ENCODE measurements around the gene RASGRP2.

RASGRP2 gene

DNA sequence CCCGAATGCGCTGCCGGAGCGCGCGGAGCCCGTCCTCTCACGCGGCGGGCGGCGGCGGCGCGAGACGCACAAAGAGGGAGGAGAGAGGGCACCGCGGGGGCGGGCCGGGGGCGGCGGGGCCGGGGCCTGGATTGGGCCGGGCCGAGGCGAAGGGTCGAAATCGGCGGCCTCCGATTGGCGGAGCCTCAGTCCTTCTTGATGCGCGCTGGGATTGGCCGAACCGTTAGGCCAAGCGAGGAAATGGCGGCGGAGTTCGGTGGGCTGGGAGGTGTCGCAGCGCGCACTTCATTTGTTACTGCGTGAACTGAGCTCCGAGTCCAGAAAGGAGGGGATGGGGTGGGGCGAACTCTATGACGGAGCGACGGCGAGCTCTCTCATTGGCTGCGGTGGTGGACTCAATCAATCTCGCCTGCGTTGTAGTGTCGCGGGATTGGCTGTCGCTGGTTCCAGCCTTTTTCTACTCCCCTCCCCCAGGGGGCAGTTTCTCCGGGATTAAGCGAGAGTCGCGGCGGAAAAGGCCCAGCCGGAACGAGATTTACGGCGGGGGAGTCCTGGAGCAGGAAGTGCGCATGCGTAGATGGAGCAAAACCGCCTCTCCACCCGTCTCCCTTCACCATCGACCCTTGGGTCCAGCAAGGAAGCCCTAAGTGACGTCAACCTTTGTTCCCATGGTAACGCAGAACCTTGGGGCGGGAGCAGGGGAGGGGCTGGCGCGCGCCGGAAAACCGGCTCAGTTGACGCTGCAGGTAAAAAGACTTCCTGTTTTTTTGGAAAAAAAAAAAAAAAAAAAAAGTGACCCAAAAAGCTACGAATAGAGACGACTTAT lies 34.7 kb upstream of the RASGRP2 start, which contains the start of gene SF1:
Gene SF1, minus strand, starts transcription at position 70 of the 826 bp plus-strand sequence. CDS start 150 bp downstream, outside the sequence.
- H3K27me3 ChIP-seq (ENCODE audit: control insufficient read depth, insufficient read depth, low read length): no peaks in the 10 kb centered on the region
- H3K4me1 ChIP-seq (ENCODE audit: control insufficient read depth, insufficient read depth, low read length): peaks cover 15% of the 10 kb centered on the region
- H3K4me3 ChIP-seq (ENCODE audit: low read length): peak within 1 kb of the TSS; percentile 84
- peaks cover 35% of the 10 kb centered on the region for H3K36me3 ChIP-seq (ENCODE audit: insufficient read depth, low read length)
- H3K4me2 ChIP-seq (ENCODE audit: low read length): peak within 1 kb of the TSS; percentile 96
- peak within 1 kb of the TSS; percentile 97 for H3K9ac ChIP-seq (ENCODE audit: low read depth, low read length)
- no peaks in the 10 kb centered on the region for H3K9me3 ChIP-seq (replicated peaks; ENCODE audit: low read length)

GRCh38 chr11:64778223-64778472 lies 34.2 kb upstream of the RASGRP2 start:
- H3K36me3 ChIP-seq (ENCODE audit: insufficient read depth, low read length): peaks cover 40% of the 10 kb centered on the region
- peak overlapping the region; percentile 84 for H3K4me3 ChIP-seq (ENCODE audit: low read length)
- peaks cover 15% of the 10 kb centered on the region for H3K4me1 ChIP-seq (ENCODE audit: control insufficient read depth, insufficient read depth, low read length)
- H3K9ac ChIP-seq (ENCODE audit: low read depth, low read length): peak overlapping the region; percentile 97
- H3K4me2 ChIP-seq (ENCODE audit: low read length): peak overlapping the region; percentile 72
- H3K27me3 ChIP-seq (ENCODE audit: control insufficient read depth, insufficient read depth, low read length): no peaks in the 10 kb centered on the region
- no peaks in the 10 kb centered on the region for H3K9me3 ChIP-seq (replicated peaks; ENCODE audit: low read length)

GRCh38 chr11:64777449-64778222 lies 33.7 kb upstream of the RASGRP2 start:
- H3K36me3 ChIP-seq (ENCODE audit: insufficient read depth, low read length): peaks cover 45% of the 10 kb centered on the region

DNA sequence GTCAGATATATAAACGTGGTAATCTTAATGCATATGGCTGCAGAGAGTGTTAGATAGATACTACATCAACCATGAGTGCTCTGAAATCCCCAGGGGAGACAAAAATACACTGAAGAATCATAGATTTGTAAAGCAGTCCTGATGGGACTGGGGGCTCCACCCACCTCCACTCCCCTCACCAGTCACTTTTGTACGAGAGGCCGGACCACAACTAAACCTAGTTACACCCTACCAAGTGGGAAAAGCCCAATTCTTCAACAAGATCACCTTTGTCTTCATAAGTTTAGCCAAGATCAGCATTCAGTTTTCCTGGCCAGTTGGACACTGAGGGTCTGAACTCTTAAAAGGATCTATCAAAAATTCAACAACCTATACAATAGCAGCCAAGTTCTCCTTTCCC lies 32.9 kb upstream of the RASGRP2 start:
- Histone ChIP-seq H3K36me3 (ENCODE audit: insufficient read depth, low read length) (peaks cover 53% of the 10 kb centered on the region), H3K9ac (ENCODE audit: low read depth, low read length) (peak overlapping the region; percentile 97), H3K4me1 (ENCODE audit: control insufficient read depth, insufficient read depth, low read length) (peaks cover 15% of the 10 kb centered on the region), H3K27me3 (ENCODE audit: control insufficient read depth, insufficient read depth, low read length) (no peaks in the 10 kb centered on the region), H3K9me3 (replicated peaks; ENCODE audit: low read length) (no peaks in the 10 kb centered on the region), H3K4me2 (ENCODE audit: low read length) (peak overlapping the region; percentile 96), H3K4me3 (ENCODE audit: low read length) (peak overlapping the region; percentile 84)

More at GRCh38 chr11:64777449-64778222, 33.7 kb upstream of the RASGRP2 start:
- H3K27me3 ChIP-seq (ENCODE audit: control insufficient read depth, insufficient read depth, low read length): no peaks in the 10 kb centered on the region
- peak overlapping the region; percentile 97 for H3K9ac ChIP-seq (ENCODE audit: low read depth, low read length)
- peak overlapping the region; percentile 84 for H3K4me3 ChIP-seq (ENCODE audit: low read length)
- H3K9me3 ChIP-seq (replicated peaks; ENCODE audit: low read length): no peaks in the 10 kb centered on the region
- peak overlapping the region; percentile 96 for H3K4me2 ChIP-seq (ENCODE audit: low read length)
- peaks cover 15% of the 10 kb centered on the region for H3K4me1 ChIP-seq (ENCODE audit: control insufficient read depth, insufficient read depth, low read length)

DNA sequence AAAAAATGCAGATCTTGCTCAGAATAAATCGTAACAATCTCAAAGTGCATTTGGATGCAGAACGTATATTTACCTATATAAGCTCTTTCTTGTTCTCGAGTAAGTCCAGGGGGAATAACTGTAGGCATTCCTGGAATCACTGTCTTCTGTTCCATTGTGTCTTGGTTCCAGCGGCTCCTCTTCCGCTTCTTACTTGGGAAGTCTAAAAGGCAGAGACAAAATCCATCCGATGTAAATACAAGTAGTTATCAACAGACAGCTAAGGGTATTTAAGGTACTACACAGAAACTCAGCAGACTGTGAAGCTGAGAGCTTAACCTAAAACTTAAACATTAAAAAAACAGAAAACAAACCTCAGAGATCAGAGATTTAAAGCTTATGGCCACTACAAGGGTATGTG lies 32.5 kb upstream of the RASGRP2 start:
- no peaks in the 10 kb centered on the region for H3K27me3 ChIP-seq (ENCODE audit: control insufficient read depth, insufficient read depth, low read length)
- H3K4me1 ChIP-seq (ENCODE audit: control insufficient read depth, insufficient read depth, low read length): peaks cover 15% of the 10 kb centered on the region
- H3K4me3 ChIP-seq (ENCODE audit: low read length): peak overlapping the region; percentile 84
- peak overlapping the region; percentile 97 for H3K9ac ChIP-seq (ENCODE audit: low read depth, low read length)
- peaks cover 57% of the 10 kb centered on the region for H3K36me3 ChIP-seq (ENCODE audit: insufficient read depth, low read length)
- peak overlapping the region; percentile 96 for H3K4me2 ChIP-seq (ENCODE audit: low read length)
- H3K9me3 ChIP-seq (replicated peaks; ENCODE audit: low read length): no peaks in the 10 kb centered on the region

- H3K4me3 ChIP-seq (ENCODE audit: low read length): no peak overlapping the region
- H3K9me3 ChIP-seq (replicated peaks; ENCODE audit: low read length): no peaks in the 10 kb centered on the region
- H3K36me3 ChIP-seq (ENCODE audit: insufficient read depth, low read length): peaks cover 80% of the 10 kb centered on the region
- no peak overlapping the region for H3K4me2 ChIP-seq (ENCODE audit: low read length)
- H3K9ac ChIP-seq (ENCODE audit: low read depth, low read length): no peak overlapping the region
- H3K27me3 ChIP-seq (ENCODE audit: control insufficient read depth, insufficient read depth, low read length): no peaks in the 10 kb centered on the region
- peaks cover 12% of the 10 kb centered on the region for H3K4me1 ChIP-seq (ENCODE audit: control insufficient read depth, insufficient read depth, low read length)
Observed at GRCh38 chr11:64774144-64774543, 30.2 kb upstream of the RASGRP2 start.

DNA sequence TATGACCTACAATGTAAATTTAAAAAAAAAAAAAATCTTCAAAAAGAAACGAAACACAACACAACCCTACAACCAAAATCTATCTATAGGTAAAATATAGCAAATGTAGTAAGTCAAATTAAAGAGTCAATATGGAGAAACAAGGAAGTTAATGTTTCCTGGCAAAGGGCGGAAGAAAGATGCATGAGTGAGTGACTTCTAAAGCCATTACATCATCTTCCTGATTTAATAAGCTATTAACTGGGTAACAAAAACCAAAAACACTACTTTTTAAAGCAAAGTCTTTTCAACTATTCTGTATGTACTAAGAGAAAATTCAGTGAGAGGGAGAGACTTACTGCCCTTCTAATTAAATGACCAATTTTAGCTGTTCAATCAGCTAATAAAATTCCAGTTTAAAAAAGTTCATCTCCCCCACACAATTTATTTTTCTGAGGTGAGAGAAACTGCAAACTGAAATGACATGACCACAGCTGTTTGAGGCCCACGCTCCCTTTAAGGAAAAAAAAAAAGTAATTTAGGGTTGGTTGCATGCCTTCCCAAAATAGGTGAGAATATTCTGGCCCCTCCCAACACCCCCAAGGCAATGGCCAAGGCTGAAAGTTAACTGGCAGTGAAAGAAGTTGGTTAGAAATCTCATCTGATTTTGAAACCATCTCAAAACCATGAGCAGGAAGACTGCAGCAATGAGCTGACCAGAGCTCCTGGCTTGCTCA lies 28.5 kb upstream of the RASGRP2 start:
- Histone ChIP-seq H3K4me2 (ENCODE audit: low read length) (no peak overlapping the region), H3K4me1 (ENCODE audit: control insufficient read depth, insufficient read depth, low read length) (peaks cover 12% of the 10 kb centered on the region), H3K9me3 (replicated peaks; ENCODE audit: low read length) (no peaks in the 10 kb centered on the region), H3K27me3 (ENCODE audit: control insufficient read depth, insufficient read depth, low read length) (no peaks in the 10 kb centered on the region), H3K4me3 (ENCODE audit: low read length) (no peak overlapping the region), H3K36me3 (ENCODE audit: insufficient read depth, low read length) (peaks cover 97% of the 10 kb centered on the region), H3K9ac (ENCODE audit: low read depth, low read length) (no peak overlapping the region)

DNA sequence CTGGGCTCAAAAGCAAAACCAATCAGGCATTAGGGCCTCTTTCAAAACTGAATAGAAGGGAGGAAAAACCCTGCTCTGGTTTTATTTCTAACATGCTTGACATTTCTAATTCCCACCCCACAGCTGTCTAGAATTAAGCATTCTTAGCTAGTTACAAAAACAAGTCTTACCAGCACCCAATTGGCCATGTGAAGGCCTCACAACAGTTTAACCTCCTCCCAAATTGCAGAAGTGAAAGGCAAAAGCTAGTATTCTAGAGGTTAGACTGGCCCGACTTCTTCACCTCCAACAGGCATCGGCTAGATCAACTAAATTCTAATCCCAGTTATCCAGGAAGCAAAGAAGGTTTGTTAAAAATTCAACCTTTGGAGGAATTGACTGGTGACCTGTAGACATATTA lies 27.9 kb upstream of the RASGRP2 start:
- Histone ChIP-seq H3K4me2 (ENCODE audit: low read length) (no peak overlapping the region), H3K27me3 (ENCODE audit: control insufficient read depth, insufficient read depth, low read length) (no peaks in the 10 kb centered on the region), H3K36me3 (ENCODE audit: insufficient read depth, low read length) (peaks cover 98% of the 10 kb centered on the region), H3K9ac (ENCODE audit: low read depth, low read length) (no peak overlapping the region), H3K4me1 (ENCODE audit: control insufficient read depth, insufficient read depth, low read length) (peaks cover 9% of the 10 kb centered on the region), H3K4me3 (ENCODE audit: low read length) (no peak overlapping the region), H3K9me3 (replicated peaks; ENCODE audit: low read length) (no peaks in the 10 kb centered on the region)

DNA sequence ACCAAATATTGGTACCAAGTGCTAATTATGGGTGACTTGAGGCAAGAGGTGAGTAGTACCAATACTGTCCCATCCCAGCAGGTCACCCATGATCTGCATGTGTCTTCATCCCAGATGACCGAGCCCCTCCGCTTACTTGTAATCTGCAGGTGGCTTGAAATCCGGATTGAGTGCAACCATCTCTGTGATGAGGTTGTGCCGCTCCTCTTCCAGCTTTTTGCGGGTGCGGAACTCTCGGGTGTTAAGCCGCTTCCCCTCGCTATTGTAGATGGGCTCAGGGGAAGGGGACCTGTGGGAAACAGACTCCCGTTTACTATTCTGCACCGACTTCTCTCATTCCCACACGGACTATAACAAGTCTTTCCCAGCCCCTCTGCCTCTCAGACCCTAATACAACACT lies 26.2 kb upstream of the RASGRP2 start:
- no peak overlapping the region for H3K9ac ChIP-seq (ENCODE audit: low read depth, low read length)
- H3K4me2 ChIP-seq (ENCODE audit: low read length): no peak overlapping the region
- H3K9me3 ChIP-seq (replicated peaks; ENCODE audit: low read length): no peaks in the 10 kb centered on the region
- H3K4me3 ChIP-seq (ENCODE audit: low read length): no peak overlapping the region
- H3K4me1 ChIP-seq (ENCODE audit: control insufficient read depth, insufficient read depth, low read length): no peaks in the 10 kb centered on the region
- no peaks in the 10 kb centered on the region for H3K27me3 ChIP-seq (ENCODE audit: control insufficient read depth, insufficient read depth, low read length)
- H3K36me3 ChIP-seq (ENCODE audit: insufficient read depth, low read length): peaks cover 89% of the 10 kb centered on the region

DNA sequence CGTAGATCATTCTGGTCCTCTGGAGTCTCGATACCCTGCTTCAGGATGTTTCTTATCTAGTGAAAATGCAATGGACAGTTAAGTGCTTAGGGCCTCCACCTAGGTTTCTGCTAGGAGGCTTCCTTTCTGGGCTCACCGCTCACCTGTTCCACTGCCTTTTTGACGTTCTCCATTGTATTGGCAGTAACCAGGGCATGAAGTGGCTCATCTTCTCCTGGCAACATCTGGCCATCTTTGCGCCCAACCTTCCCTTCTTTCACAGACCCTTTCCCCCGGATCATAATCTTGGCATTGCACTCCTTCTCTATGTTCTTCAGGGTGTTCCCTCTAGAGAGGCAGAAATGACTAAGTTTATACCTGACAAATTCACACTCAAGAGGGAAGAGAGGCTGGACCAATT lies 25.3 kb upstream of the RASGRP2 start:
- Histone ChIP-seq H3K27me3 (ENCODE audit: control insufficient read depth, insufficient read depth, low read length) (no peaks in the 10 kb centered on the region), H3K4me2 (ENCODE audit: low read length) (no peak overlapping the region), H3K36me3 (ENCODE audit: insufficient read depth, low read length) (peaks cover 91% of the 10 kb centered on the region), H3K9me3 (replicated peaks; ENCODE audit: low read length) (no peaks in the 10 kb centered on the region), H3K4me1 (ENCODE audit: control insufficient read depth, insufficient read depth, low read length) (peaks cover 5% of the 10 kb centered on the region), H3K9ac (ENCODE audit: low read depth, low read length) (no peak overlapping the region), H3K4me3 (ENCODE audit: low read length) (no peak overlapping the region)

DNA sequence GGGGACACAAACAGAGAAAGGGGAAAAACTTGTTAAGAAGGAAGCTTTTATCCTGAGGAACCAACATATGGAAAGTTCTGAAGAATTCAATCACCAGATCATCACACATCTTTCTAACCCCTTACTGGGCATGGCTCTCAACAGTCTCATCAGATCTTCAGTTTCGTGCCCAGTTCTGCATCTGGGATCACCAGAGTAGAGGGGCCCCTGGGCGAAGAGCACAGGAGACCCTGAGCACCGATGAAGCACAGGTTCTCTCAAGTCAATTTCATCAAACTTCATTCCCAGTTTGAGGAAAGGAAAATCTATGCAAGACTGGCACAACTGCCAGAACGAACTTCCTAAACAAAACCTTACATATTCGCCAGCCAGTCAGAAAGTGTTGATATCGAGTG lies 24.4 kb upstream of the RASGRP2 start:
- Histone ChIP-seq H3K9me3 (replicated peaks; ENCODE audit: low read length) (no peaks in the 10 kb centered on the region), H3K4me2 (ENCODE audit: low read length) (no peak overlapping the region), H3K4me1 (ENCODE audit: control insufficient read depth, insufficient read depth, low read length) (peaks cover 15% of the 10 kb centered on the region), H3K9ac (ENCODE audit: low read depth, low read length) (no peak overlapping the region), H3K4me3 (ENCODE audit: low read length) (no peak overlapping the region), H3K36me3 (ENCODE audit: insufficient read depth, low read length) (peaks cover 91% of the 10 kb centered on the region), H3K27me3 (ENCODE audit: control insufficient read depth, insufficient read depth, low read length) (no peaks in the 10 kb centered on the region)
